ENCODE measurements around the gene SLF2. TPM values are rescaled to one million over a fixed set of nuclear protein-coding genes. Genes with fewer than 3 reads are reported as not detected.

SLF2 gene
- total and polyA plus RNA-seq, 8 donors = 2.3 to 49.9 (median 14.4) TPM

DNA sequence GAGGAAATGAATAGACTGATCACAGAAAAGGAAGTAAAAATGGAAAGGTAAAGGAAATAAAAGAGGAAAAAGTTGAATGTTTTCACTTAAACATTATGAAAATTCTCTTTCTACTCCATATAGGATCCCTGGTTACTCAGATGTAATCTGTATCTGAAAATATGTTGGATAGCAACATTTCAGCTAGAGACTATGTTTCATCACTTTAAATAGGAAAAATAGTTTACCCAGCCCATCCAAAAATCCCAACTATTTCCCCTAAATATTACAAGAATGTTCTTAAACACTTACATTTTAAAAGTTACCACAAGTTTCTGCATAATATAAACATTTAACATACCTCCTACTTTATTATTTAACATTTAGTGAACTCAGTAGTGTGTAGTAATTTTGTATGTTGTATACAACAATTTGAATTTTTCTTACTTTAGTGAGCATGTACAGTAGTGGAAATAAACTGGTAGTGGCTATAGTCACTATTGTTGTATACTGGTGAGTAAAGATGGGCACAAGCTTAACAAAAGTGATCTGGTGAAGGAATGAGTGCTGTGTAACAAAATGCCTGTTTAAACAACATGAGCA lies 27.1 kb downstream of the SLF2 start:
- intact Hi-C loops (cut with DNase I; ENCODE audit: low total_unique reads) = no loop called here
- Histone ChIP-seq H3K9me3 (no peaks in the 10 kb centered on the region), H3K4me1 (no peaks in the 10 kb centered on the region), H3K27me3 (no peaks in the 10 kb centered on the region), H3K27ac (no peak overlapping the region), H3K36me3 (peaks cover 49 to 100% (median 99%) of the 10 kb centered on the region in 4 donors), H3K4me3 (no peak overlapping the region)
- TF ChIP-seq POLR2A (IDR thresholded peaks at IDR 0.05) (no peak), POLR2AphosphoS5 (IDR thresholded peaks at IDR 0.05) (no peak), EP300 (IDR thresholded peaks at IDR 0.05) (no peak)
- TF ChIP-seq, protein P1, sequence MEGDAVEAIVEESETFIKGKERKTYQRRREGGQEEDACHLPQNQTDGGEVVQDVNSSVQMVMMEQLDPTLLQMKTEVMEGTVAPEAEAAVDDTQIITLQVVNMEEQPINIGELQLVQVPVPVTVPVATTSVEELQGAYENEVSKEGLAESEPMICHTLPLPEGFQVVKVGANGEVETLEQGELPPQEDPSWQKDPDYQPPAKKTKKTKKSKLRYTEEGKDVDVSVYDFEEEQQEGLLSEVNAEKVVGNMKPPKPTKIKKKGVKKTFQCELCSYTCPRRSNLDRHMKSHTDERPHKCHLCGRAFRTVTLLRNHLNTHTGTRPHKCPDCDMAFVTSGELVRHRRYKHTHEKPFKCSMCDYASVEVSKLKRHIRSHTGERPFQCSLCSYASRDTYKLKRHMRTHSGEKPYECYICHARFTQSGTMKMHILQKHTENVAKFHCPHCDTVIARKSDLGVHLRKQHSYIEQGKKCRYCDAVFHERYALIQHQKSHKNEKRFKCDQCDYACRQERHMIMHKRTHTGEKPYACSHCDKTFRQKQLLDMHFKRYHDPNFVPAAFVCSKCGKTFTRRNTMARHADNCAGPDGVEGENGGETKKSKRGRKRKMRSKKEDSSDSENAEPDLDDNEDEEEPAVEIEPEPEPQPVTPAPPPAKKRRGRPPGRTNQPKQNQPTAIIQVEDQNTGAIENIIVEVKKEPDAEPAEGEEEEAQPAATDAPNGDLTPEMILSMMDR (IDR thresholded peaks at IDR 0.05) = no peak
- no peak for DNase-seq

- Histone ChIP-seq H3K4me1 (no peaks in the 10 kb centered on the region), H3K36me3 (peaks cover 63 to 100% (median 100%) of the 10 kb centered on the region in 4 donors), H3K9me3 (no peaks in the 10 kb centered on the region), H3K4me3 (no peak overlapping the region), H3K27ac (no peak overlapping the region), H3K27me3 (no peaks in the 10 kb centered on the region)
- no peak for DNase-seq
- intact Hi-C loops (cut with DNase I; ENCODE audit: low total_unique reads) = no loop called here
- TF ChIP-seq, protein P1 (IDR thresholded peaks at IDR 0.05) = no peak
- TF ChIP-seq POLR2A (IDR thresholded peaks at IDR 0.05) (no peak), POLR2AphosphoS5 (IDR thresholded peaks at IDR 0.05) (no peak), EP300 (IDR thresholded peaks at IDR 0.05) (no peak)
- 97 to 100% (median 97%) methylated on average over 3 of the region's 3 CpGs for whole genome bisulfite sequencing, 5 donors
Measured at GRCh38 chr10:100942229-100942628, 29.5 kb downstream of the SLF2 start.

DNA sequence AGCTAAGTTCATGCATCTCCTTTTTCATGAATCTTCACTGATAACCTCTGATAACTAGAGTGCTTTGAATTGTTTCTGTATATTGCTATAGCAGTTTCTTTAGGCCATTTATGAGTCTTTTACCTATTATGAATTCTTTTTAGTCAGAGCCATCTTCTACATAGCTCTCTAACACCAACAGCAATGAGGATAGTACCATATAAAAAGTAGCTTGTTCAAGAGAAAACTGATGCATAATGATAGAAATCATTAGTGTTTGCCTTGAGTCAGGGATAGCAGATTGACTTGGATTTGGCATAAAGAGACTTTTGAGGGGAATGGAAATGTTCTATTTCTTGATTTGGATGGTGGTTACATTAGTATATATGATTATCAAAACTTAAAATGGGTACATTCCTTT lies 30.7 kb downstream of the SLF2 start:
- no peak for DNase-seq
- intact Hi-C loops (cut with DNase I; ENCODE audit: low total_unique reads) = no loop called here
- H3K4me3 ChIP-seq = no peak overlapping the region
- no peak for TF ChIP-seq POLR2A (IDR thresholded peaks at IDR 0.05)
- TF ChIP-seq, protein P1 (IDR thresholded peaks at IDR 0.05) = no peak
- no peak for TF ChIP-seq POLR2AphosphoS5 (IDR thresholded peaks at IDR 0.05)
- TF ChIP-seq EP300 (IDR thresholded peaks at IDR 0.05) = no peak
- H3K4me1 ChIP-seq = no peaks in the 10 kb centered on the region
- no peaks in the 10 kb centered on the region for H3K9me3 ChIP-seq
- no peak overlapping the region for H3K27ac ChIP-seq
- H3K36me3 ChIP-seq = peaks cover 60 to 100% (median 100%) of the 10 kb centered on the region in 4 donors
- no peaks in the 10 kb centered on the region for H3K27me3 ChIP-seq

- Histone ChIP-seq H3K36me3 (peaks cover 59 to 100% (median 100%) of the 10 kb centered on the region in 4 donors), H3K4me3 (no peak overlapping the region), H3K27me3 (no peaks in the 10 kb centered on the region), H3K9me3 (no peaks in the 10 kb centered on the region), H3K4me1 (no peaks in the 10 kb centered on the region), H3K27ac (no peak overlapping the region)
- TF ChIP-seq EP300 (IDR thresholded peaks at IDR 0.05) (no peak), POLR2AphosphoS5 (IDR thresholded peaks at IDR 0.05) (no peak), POLR2A (IDR thresholded peaks at IDR 0.05) (no peak)
- TF ChIP-seq, protein P1 (IDR thresholded peaks at IDR 0.05) = no peak
- intact Hi-C loops (cut with DNase I; ENCODE audit: low total_unique reads) = no loop called here
- DNase-seq = no peak
Measured at GRCh38 chr10:100945754-100946153, 33.0 kb downstream of the SLF2 start.

All from stomach (tissue), 9 donors.